ENCODE measurements around the gene ST8SIA6.
"Not testable (repeated sequence)": the region's sequence is repeated elsewhere in the genome, so short reads cannot be mapped to it uniquely, and the experiment has no call there.

The ST8SIA6 gene

DNA sequence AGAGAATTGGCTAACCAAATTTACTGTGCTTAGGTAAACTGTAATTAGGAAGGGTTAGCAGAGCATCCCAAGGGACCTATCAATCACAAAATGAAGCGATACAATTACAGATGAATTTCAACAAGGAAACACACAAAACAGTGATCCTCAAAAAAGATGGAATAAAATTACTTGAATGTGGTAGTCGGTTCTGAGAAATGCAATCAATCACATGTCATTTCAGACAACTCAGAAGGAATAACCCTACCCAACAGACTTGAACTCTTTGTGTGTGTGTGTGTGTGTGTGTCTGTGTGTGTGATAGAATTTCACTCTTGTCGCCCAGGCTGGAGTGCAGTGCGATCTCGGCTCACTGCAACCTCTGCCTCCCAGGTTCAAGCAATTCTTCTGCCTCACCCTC, 43.5 kb downstream of the ST8SIA6 start:
- in situ Hi-C loops (cut with MboI; ENCODE audit: low pct_unique_long_range_greater_than_20kb, low sequenced_read_pairs, unreplicated experiment) = no loop called here
- DNase-seq (ENCODE audit: low spot score) = no peak
- TF ChIP-seq, protein P1, sequence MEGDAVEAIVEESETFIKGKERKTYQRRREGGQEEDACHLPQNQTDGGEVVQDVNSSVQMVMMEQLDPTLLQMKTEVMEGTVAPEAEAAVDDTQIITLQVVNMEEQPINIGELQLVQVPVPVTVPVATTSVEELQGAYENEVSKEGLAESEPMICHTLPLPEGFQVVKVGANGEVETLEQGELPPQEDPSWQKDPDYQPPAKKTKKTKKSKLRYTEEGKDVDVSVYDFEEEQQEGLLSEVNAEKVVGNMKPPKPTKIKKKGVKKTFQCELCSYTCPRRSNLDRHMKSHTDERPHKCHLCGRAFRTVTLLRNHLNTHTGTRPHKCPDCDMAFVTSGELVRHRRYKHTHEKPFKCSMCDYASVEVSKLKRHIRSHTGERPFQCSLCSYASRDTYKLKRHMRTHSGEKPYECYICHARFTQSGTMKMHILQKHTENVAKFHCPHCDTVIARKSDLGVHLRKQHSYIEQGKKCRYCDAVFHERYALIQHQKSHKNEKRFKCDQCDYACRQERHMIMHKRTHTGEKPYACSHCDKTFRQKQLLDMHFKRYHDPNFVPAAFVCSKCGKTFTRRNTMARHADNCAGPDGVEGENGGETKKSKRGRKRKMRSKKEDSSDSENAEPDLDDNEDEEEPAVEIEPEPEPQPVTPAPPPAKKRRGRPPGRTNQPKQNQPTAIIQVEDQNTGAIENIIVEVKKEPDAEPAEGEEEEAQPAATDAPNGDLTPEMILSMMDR (IDR thresholded peaks at IDR 0.05; ENCODE audit: extremely low read depth, insufficient read depth, missing control alignments) = no peak

- TF ChIP-seq, protein P1 (IDR thresholded peaks at IDR 0.05; ENCODE audit: extremely low read depth, insufficient read depth, missing control alignments) = peak; percentile 29
- in situ Hi-C loops (cut with MboI; ENCODE audit: low pct_unique_long_range_greater_than_20kb, low sequenced_read_pairs, unreplicated experiment) = no loop called here
- no peak for DNase-seq (ENCODE audit: low spot score)
These were observed 45.1 kb downstream of the ST8SIA6 start for GRCh38 chr10:17409170-17409733.

DNA sequence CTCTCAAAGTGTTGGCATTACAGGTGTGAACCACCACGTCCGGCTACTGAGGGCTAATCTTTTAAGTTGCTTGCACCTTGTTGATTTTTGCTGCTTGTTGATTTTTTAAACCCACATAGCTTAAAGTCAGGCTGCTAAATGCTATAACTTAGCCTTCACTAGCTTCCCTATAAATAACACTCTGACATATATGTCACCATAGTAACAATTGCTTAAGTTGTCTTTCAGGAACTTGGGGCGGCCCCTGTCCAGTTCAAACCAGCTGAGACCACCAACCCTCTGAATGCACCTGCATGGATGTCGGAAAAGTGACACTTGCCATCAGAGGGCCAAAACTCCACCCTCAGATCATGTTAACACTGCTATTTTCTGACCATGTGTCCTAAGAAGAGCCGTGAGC, 47.3 kb downstream of the ST8SIA6 start:
- TF ChIP-seq, protein P1 (IDR thresholded peaks at IDR 0.05; ENCODE audit: extremely low read depth, insufficient read depth, missing control alignments) = no peak
- DNase-seq (ENCODE audit: low spot score) = no peak
- in situ Hi-C loops (cut with MboI; ENCODE audit: low pct_unique_long_range_greater_than_20kb, low sequenced_read_pairs, unreplicated experiment) = no loop called here

DNA sequence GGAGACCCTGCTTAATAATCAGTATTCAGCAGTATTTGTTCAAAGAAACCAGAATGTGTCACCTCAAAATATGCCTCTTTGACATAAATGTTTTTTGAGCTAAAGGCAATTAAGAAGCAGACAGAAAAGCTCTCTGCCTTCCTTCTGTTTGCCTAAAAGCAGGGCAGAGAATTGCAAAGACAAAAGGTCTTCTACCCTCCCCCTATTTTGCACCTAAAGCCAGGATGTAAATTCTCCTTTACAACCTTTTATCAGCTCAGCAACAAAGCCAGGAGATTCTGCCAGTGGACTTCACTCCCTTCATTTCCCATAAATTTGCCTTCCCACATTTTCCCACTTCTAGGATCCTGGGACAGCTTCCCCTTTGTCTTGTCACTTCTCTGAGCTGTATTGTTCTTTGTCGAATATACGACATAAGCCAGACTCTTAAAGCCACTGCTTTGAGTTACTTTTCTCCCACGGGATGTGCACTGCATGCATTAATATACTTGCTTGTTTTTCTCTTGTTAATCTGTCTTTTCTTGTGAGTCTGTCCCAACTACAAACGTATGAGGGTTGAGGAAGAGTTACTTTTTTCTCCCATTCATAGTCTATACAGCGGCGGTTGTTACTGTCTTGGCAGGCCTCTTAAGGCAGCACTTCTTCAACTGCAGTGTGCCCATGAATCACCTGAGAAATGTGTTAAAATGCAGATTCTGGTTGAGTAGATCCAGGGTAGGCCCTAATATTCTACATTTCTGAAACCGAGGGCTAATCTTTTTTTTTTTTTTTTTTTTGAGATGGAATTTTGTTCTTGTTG, 48.2 kb downstream of the ST8SIA6 start:
- in situ Hi-C loops (cut with MboI; ENCODE audit: low pct_unique_long_range_greater_than_20kb, low sequenced_read_pairs, unreplicated experiment) = no loop called here
- no peak for DNase-seq (ENCODE audit: low spot score)
- TF ChIP-seq, protein P1 (IDR thresholded peaks at IDR 0.05; ENCODE audit: extremely low read depth, insufficient read depth, missing control alignments) = no peak

- in situ Hi-C loops (cut with MboI; ENCODE audit: low pct_unique_long_range_greater_than_20kb, low sequenced_read_pairs, unreplicated experiment) = no loop called here
- DNase-seq (ENCODE audit: low spot score) = no peak
- TF ChIP-seq, protein P1 (IDR thresholded peaks at IDR 0.05; ENCODE audit: extremely low read depth, insufficient read depth, missing control alignments) = no peak
These were observed 51.2 kb downstream of the ST8SIA6 start for GRCh38 chr10:17403161-17403560.

DNA sequence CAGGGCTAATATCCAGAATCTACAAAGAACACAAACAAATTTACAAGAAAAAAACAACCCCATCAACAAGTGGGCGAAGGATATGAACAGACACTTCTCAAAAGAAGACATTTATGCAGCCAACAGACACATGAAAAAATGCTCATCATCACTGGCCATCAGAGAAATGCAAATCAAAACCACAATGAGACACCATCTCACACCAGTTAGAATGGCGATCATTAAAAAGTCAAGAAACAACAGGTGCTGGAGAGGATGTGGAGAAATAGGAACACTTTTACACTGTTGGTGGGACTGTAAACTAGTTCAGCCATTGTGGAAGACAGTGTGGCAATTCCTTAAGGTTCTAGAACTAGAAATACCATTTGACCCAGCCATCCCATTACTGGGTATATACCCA, 52.4 kb downstream of the ST8SIA6 start:
- in situ Hi-C loops (cut with MboI; ENCODE audit: low pct_unique_long_range_greater_than_20kb, low sequenced_read_pairs, unreplicated experiment); DNase-seq (ENCODE audit: low spot score): not testable (repeated sequence)

GRCh38 chr10:17396004-17396403, 58.4 kb downstream of the ST8SIA6 start:
- in situ Hi-C loops (cut with MboI; ENCODE audit: low pct_unique_long_range_greater_than_20kb, low sequenced_read_pairs, unreplicated experiment) = no loop called here
- TF ChIP-seq, protein P1 (IDR thresholded peaks at IDR 0.05; ENCODE audit: extremely low read depth, insufficient read depth, missing control alignments) = no peak
- no peak for DNase-seq (ENCODE audit: low spot score)
